OCI-LY3 (cell line): ENCODE results near the gene BTBD2.

ENCODE experiments used
- EZH2phosphoT487 ChIP-seq: fragments of 200-600 bp; shearing (Covaris generic); IDR thresholded peaks from 2 replicates; pipeline ENCODE4 v1.6.1; 2018; ENCODE audit warnings: antibody characterized with exemption, mixed run types, low read depth
- TF ChIP-seq, protein P1 (sequence below): fragments of 200-600, 300-600 bp; sonication (generic); IDR thresholded peaks from 2 replicates; pipeline ENCODE4 v1.5.1; 2014; ENCODE audit warnings: antibody characterized with exemption, low read length, low read depth

DNA sequence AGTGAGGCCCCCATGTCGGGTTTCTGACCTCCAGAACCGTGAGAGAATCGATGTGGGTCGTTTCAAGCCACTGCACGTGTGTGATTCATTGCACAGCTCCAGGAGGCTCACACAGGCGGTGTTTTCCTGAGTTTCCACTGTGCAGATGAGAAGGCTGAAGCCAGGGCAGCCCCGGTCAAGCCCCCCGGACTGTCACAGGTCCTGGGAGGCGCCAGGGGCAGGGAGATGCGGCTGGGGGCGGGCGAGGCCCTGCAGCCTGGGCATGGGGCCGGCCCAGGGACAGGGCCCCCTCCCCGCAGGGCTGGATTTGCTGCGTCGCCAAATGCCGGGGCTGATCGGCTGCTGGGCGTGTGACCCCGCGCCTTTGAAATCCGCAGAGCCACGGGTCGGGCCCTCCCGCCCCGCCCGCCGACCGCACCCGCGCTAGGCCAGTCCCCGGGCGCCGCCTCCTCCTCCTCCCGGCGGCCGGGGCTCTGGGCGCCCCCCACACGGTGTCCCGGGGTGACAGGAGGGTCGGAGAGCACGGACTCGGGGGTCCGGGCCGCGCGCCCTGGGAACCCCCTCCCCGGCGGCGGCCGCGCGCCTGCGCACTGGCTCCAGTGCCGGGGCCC is 45.5 kb upstream of the BTBD2 start:
- TF ChIP-seq, protein P1, sequence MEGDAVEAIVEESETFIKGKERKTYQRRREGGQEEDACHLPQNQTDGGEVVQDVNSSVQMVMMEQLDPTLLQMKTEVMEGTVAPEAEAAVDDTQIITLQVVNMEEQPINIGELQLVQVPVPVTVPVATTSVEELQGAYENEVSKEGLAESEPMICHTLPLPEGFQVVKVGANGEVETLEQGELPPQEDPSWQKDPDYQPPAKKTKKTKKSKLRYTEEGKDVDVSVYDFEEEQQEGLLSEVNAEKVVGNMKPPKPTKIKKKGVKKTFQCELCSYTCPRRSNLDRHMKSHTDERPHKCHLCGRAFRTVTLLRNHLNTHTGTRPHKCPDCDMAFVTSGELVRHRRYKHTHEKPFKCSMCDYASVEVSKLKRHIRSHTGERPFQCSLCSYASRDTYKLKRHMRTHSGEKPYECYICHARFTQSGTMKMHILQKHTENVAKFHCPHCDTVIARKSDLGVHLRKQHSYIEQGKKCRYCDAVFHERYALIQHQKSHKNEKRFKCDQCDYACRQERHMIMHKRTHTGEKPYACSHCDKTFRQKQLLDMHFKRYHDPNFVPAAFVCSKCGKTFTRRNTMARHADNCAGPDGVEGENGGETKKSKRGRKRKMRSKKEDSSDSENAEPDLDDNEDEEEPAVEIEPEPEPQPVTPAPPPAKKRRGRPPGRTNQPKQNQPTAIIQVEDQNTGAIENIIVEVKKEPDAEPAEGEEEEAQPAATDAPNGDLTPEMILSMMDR = no peak
- no peak for TF ChIP-seq EZH2phosphoT487
